ENCODE results near the gene NMB.
"Not testable (repeated sequence)": the region's sequence is repeated elsewhere in the genome, so short reads cannot be mapped to it uniquely, and the experiment has no call there.

NMB gene

DNA sequence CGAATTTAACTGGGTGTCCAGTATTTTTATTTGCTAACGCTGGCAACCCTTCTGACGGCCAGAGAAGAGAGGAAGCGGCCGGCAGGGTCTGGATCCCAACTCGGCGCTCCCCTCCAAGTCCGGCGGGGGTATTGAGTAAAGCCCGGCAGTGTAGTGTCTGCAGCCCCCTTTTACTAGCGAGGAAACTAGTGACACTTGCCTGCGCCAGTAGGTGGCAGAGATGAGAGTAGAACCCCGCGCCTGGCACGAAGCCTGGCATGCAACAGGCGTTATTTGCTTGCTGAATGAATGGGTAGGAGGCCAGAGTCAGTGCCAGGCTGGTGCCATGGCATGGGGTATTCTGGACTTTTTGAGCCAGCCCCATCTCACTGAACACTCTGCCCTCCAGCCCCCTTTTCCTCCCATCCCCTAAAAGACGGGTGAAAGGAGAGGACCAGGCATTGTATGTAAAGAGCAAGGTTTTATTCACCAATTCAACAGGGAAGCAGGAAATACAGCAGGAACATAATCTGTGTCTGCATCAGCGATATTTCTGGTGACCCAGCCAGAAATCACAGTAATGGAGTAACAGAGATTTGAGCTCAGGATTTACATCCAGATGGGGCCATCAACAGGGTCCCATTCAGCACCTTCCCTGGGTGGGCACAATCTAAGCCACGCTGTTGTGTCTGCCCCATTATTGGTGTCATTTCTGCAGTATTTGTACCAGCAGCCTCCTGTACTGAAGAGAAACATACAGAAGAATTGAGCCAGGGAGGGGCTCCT is 3.1 kb downstream of the NMB start:
- DNase-seq: peak; percentile 75

DNA sequence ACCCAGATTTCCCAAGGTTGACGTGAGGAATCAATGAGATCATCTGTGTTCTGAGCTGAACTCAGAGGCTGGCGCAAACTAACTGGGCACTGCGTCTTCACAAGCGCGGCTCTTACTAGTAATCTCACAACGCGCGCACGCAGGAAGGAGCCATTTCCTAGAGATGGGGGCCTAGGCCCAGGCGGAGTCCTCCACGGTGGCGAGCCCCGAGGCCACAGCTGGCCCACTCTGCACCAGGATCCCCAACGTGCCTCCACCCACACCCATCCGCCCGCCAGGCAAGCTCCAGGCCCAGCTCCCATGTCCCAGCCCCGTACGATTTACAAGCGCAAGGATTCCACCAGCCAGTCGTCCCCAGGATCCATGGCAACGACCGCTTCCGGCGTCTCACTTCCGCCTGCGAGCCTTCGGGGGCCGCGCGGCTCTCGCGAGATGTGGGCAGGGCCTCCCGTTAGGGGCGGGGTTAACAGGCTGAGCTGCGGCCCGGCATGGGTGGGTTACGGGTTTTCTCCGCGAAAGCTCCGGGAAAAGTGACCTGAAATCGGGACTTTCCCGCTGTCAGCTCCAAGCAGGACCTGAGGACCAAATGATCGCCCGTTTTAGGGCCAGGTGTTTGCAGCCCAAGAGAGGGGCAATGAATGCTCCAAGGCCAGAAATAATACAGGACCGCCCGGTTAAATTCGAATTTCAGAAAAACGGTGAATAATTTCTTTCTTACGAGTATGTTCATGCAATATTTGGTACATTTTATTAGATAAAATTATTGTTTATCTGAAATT is 3.9 kb downstream of the NMB start, which contains the start of gene WDR73:
Gene WDR73 (minus strand): TSS at position 374 of the 779 bp plus-strand sequence. CDS start 9 bp downstream, at position 365.
- DNase-seq: peak; percentile 95

GRCh38 chr15:84653584-84653909 is 4.5 kb downstream of the NMB start:
- DNase-seq: no peak

GRCh38 chr15:84649706-84650105 is 8.3 kb downstream of the NMB start:
- DNase-seq: no peak

GRCh38 chr15:84648539-84648938 is 9.5 kb downstream of the NMB start:
- DNase-seq: no peak

DNA sequence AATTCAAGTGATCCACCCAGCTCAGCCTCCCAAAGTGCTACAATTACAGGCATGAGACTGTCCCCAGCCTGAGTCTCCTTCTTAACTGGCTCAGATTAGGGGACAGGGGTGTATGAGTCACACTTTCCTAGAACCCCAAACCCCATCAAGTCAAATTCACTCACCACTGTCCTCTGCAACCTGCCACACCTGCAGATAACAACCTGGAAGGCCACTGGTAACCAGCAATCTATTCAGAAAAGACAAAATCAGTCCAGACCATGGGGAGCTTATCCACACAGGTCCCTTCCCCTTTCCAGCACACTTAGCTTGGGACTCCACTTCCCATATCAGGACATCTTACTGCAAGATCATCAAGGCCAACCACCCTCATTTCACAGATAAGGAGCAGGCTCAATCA is 10.3 kb downstream of the NMB start:
- DNase-seq: no peak

DNA sequence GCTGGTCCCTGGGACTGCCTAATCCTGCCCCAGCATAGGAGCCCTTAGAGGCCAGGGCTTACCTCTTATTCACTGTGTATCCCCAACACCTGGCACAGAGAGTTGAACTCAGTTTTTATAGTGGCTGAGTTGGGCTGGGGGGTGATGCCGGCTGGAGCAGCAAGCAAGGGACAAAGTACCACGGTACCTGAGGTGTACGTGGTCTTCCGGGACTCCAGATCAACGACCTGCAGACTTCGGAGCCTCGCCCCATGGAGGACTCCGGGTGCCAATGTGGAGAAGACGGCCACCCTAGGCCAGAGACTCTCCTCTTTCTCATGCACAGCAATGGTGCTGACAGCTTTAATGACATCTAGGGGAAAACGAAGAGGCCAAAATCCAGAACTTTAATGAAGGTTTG is 12.0 kb downstream of the NMB start:
- DNase-seq: no peak

DNA sequence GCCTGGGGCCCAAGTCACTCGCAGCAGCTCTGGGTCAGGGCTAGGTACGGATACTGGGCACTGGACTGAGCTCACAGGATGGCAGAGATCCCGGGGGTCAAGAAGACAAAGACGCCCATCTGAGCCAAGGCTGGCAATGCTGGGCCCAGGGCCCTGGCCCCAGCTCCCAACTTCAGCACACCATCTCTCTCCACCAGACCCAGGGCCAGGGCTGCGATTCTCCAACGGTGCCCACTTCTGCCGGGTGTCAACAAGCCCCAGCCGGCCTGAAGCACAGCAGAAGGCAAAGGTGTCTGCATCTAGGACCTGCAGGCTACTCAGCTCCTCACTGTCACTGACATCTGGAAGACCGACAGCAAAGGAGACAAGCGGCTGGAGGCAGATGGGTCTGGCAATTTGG is 12.5 kb downstream of the NMB start:
- no peak for DNase-seq

DNA sequence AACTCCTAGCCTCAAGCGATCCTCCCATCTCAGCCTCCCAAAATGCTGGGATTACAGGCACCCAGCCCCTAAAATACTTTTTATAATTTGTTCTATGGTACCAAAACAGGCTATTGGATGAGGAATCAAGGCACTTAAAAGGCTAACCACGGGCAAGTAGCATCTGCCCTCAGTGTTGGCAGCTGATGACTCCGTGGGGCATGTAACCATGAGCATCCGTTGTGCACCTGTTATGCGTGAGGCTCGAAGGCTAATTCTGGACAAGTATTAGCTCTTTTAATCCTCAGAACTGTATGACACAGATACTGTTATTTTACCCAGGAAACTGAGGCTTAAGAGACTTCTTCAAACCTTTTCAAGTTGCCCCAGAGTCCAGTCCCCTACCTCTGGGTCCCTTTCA is 14.2 kb downstream of the NMB start:
- DNase-seq: no peak

DNA sequence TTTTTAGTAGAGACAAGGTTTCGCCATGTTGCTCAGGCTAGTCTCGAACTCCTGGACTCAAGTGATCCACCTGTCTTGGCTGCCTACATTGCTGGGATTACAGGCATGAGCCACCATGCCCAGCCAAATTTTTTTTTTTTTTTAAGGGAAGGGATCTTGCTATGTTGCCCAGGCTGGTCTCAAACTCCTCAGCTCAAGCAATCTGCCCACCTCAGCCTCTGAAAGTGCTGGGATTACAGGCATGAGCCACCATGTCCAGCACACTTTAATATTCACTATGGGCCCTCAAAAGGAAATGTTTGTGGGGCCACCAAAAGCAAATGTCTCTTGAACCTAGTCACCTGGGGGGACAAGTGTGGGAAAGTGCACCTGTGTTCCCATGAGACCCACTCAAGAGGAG is 15.4 kb downstream of the NMB start:
- DNase-seq: not testable (repeated sequence)

DNA sequence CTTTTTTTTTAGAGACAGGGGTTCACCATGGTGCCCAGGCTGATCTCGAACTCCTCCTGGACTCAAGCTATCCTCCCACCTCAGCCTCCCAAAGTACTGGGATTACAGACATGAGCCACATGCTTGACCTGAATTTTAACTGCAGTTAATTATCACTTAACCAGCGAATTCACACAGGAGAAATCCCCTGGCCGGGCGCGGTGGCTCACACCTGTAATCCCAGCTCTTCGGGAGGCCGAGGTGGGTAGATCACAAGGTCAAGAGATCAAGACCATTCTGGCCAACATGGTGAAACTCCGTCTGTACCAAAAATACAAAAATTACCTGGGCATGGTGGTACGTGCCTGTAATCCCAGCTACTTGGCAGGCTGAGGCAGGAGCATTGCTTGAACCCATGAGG is 16.1 kb downstream of the NMB start:
- DNase-seq: not testable (repeated sequence)

DNA sequence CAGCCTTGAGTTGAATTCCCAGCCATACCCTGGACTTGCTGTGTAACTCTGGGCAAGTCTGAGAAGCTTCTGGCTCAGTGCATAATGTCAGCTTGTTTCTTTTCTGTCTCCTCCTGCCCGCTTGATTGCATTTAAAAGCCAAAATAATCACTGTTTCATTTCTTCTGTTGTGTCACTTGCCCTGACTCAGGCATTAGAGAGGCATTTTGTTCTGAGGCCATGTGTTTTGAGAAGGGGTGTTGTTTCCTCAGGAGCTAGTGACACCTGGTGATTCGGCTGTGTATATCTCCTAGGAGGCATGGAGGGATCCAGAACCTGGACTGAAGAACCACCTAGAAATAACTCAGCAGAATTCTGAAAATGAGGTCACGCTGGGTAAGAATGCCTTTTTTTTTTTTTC is 19.9 kb downstream of the NMB start:
- DNase-seq: no peak

- DNase-seq: no peak
Observed at GRCh38 chr15:84634228-84634837, 23.7 kb downstream of the NMB start.

DNA sequence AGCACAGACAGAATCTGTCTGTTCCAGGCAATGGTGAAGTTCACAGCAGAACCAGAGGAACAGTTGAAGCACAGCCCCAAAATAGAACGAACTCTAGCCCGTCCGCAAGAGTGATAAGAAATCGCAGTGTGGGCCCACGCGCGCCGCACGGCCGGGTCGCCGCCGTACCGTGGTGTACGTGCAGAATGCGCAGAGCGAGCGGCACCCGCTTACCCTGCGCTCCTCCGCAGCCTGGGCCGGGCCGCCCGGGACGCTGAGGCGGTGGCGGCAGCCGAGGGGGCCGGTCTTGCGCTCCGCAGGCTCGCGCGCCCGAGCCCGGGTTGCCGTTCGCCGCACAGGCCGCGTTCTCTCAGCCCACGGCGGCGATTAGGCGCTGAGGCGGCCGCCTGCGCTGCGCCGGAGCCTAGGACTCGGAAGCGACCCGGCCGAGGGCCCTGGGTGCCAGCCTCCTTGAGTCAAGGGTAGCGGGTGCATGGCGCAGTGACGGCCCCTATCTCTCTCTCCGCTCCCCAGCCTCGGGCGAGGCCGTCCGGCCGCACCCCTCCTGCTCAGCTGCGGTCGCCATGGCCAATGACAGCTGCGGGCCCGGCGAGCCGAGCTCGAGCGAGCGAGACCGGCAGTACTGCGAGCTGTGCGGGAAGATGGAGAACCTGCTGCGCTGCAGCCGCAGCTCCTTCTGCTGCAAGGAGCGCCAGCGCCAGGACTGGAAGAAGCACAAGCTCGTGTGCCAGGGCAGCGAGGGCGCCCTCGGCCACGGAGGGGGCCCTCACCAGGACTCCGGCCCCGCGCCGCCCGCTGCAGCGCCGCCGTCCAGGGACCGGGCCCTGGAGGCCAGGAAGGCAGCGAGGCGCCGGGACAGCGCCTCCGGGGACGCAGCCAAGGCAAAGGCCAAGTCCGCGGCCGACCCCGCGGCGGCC is 24.4 kb downstream of the NMB start:
- peak; percentile 63 for DNase-seq

DNA sequence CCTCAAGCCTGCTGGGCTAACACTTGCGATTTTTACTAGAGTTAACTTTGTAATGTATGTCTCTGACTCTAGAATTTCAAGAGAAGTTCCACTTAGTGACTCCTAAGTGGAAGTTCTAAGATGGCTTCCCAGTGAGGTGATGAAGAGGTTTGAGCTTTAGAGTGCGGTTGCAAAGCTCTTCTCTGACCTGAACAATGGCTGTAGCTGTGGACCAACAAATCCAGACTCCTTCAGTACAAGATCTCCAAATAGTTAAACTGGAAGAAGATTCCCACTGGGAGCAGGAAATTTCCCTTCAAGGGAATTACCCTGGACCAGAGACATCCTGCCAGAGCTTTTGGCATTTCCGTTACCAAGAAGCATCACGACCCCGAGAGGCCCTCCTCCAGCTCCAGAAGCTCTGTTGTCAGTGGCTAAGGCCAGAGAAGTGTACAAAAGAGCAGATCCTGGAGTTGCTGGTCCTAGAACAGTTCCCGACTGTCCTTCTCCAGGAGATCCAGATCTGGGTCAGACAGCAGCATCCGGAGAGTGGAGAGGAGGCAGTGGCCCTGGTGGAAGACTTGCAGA is 26.2 kb downstream of the NMB start:
- DNase-seq: no peak

DNA sequence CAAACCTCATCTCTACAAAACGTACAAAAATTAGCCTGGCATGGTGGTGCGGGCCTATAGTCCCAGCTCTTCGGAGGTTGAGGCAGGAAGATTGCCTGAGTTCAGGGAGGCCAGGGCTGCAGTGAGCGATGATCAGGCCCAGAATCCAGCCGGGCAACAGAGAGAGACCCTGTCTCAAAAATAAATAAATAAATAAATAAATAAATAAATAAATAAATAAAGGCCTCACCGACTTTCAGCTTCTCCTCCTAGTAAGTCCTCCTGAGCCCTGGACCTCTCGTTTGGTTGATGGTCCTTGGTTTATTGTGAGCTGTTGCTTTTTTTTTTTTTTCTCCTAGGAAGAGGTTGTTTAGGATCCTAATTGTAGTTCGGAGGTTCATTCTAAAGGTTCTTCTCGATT is 29.0 kb downstream of the NMB start:
- no peak for DNase-seq

GRCh38 chr15:84625123-84625522 is 32.9 kb downstream of the NMB start:
- no peak for DNase-seq

- no peak for DNase-seq
Observed at GRCh38 chr15:84624359-84624758, 33.6 kb downstream of the NMB start.

DNA sequence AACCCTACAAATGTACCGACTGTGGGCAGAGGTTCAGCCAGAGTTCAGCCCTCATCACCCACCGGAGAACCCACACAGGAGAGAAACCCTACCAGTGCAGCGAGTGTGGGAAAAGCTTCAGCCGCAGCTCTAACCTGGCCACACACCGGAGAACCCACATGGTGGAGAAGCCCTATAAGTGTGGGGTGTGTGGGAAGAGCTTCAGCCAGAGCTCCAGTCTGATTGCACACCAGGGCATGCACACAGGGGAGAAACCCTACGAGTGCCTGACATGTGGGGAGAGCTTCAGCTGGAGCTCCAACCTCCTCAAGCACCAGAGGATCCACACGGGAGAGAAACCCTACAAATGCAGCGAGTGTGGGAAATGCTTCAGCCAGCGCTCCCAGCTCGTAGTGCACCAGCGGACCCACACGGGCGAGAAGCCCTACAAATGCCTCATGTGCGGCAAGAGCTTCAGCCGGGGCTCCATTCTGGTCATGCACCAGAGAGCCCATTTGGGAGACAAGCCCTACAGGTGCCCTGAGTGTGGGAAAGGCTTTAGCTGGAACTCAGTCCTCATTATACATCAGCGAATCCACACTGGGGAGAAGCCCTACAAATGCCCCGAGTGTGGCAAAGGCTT is 36.5 kb downstream of the NMB start:
- DNase-seq: no peak

- no peak for DNase-seq
Observed at GRCh38 chr15:84620626-84621025, 37.4 kb downstream of the NMB start.

DNA sequence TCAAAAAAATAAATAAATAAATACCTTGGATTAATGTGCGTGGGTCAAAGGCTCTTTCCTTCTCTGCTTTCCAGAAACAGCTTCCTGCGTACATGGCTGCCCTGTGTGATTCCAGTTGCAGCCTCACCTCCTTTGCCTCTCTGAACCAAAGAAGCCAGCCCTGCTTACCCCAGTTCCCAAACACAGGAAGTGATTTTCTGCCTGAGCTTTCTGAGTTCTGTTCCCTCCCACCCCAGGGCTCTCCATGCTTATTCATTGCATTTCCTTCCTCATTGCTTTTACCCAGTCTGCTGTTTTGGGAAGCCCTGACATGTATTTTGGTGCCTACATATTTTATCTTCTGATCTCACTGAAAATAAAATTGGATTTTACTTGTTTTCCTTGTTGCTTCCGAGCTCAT is 41.8 kb downstream of the NMB start:
- DNase-seq: no peak

DNA sequence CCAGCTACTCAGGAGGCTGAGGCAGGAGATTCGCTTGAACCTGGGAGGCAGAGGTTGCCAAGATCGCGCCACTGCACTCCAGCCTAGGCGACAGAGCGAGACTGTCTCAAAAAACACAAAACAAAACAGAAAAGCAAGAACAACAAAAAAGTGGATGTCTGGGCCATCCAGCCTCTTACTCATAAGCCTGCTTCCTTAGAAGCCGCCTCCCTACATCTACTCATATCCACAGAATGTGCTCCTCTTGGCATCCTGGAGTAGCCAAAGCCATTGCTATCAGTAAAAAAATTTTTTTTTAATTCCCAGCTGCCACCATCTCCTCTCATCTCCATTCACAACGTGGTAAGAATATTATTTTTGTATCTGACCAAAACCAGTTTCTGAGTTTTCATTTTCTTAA is 46.4 kb downstream of the NMB start:
- DNase-seq: no peak

Measured in stimulated activated naive CD4-positive, alpha-beta T cell treated with Interleukin-2 at 50 U/mL for 16 hours (primary cell).